GM19463 (cell line): ENCODE results near the gene AKAP13.

Experiments
- ATAC-seq: cut with Tn5 transposase; IDR thresholded peaks from one replicate; pipeline ENCODE4 v1.9.1; 2021; ENCODE audit warnings: mild to moderate bottlenecking, moderate library complexity; ENCODE audit not compliant: unreplicated experiment

Gene AKAP13

DNA sequence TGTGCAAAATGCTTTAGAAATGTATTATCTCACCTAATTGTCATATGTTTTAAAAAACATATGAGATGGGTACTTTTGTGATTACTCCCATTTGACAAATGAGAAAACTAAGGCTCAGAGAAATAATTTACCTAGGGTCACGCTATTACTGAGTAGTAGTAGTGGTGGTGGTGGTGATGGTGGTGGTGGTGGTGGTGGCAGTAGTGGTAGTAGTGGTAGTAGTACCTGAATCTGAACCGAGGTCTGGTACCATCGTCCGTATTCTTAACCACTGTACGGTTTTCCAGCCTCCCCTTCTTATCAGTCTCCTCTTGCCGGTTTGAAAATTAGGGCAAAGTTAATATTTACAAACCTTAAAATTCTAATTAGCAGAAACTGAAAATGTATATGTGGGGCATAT lies 311.9 kb downstream of the AKAP13 start:
- ATAC-seq: no peak

DNA sequence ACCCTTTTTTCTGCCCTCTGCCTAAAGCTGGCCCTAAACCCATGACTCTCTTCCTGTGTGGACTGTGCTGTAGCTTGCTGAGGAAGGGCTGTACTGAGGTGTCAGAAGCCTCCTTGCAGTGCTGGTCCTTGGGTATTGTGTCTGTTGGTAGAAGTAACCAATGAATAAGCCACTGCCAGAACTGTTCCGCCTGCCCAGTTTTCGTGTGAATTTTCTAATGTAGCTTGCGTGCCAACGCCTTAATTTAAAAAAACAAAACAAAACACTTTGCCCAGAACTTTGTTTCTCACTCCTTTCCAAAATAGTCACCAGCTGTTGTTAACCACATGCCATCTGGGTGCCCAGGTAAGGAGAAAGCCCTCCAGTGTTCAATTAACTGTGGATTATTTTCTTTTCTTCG lies 312.5 kb downstream of the AKAP13 start:
- peak; percentile 55 for ATAC-seq

DNA sequence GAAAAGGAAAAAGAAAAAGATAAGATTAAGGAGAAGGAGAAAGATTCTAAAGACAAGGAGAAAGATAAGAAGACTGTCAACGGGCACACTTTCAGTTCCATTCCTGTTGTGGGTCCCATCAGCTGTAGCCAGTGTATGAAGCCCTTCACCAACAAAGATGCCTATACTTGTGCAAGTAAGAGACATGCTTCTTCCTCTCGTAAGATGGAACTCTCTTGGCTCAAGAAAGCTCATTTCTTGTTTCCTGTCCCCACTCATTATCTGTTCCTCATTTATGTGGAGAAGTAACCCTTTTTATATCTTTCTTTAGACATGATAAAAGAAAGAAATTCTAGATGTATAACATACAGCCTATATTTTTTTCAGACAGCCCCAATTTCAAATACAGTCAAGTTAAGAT lies 312.9 kb downstream of the AKAP13 start:
- ATAC-seq: no peak

DNA sequence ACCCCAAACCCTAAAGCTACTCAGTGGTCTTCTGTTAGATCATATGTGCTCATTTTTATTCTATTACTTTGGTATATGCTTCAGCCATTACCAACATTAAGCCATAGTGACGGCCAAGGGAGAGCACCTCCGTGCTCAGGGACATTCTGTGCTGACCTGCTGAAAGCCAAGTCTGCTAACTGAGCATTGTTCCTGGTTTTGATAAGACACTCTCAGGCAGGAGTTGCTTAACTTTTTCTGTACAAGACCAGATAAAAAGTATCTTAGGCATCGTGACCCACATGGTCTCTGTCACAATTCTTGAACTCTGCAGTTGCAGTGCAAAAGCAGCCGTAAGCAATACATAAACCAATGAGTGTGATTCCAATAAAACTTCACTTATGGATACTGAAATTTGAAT lies 313.7 kb downstream of the AKAP13 start:
- no peak for ATAC-seq

DNA sequence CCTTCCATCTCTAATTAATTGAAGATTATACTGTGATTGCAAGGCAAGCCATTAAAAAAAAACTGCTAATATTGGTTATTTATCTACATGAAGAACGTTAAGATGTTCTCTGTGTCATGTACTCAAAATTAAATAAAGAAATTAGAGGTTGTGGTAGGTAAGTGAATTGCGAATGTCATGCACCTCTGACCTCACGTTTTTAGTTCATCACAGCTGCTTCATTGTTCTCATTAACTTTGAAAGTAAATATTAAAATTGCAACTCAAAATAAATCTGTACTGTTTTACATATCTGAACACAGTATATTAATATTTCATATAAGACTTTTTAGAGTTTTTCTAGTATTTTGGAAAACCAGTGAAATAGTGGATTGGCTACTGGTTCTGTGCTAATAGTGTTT lies 320.4 kb downstream of the AKAP13 start:
- no peak for ATAC-seq

DNA sequence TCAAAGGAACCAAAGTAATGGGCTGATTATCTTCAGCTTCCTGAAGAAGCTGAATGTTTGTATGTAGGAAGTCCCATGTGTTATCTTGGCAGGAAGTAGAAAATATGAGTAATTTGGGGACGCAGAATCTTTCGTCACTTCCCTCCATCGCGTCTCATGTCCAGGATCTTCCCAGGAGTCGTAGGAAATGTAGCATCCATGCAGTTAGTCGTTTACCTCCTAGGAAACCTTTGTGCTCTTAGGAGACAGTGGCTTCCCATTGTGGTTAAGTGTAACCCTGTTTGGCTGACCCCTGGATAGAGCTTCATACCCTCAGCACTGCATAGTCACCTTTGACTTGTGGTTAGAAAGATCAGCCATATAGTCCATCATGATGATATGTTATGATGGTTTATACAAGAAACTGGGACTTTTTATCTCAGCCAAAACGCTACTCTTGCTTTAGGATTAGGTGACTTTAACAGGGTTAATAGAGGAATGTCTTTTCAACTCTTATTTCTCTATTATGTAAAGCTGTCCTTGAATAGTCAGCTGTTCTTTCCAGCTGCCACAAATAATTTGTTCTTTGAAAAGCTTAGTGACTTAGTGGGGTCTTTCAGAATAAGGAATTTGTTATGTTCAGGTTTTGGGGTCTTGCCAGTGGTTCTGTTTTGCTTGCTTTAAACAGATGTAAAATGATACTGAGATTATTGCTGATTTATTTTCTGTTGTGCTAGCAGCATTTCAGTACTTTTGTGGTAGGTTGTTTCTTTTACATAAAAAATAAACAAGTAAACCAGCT lies 322.1 kb downstream of the AKAP13 start:
- ATAC-seq: no peak

DNA sequence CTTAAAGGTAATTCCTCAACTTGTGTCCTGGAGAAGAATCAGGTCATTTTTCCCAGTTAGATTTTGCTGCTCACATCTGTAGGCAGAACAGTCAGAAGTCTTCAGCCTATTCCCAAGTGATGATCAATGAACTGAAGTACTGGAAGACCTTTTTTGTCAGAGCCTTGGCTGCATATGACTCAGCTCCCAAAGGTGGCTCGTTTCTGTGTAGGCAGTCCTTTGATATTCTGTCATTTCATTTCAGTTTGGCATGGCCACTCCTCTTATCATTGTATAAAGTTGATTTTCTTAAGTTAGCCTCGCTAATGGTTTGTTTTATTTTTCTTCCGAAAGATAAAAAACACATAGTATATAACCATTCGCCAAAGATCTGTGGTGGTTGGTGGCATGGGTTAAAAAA lies 323.7 kb downstream of the AKAP13 start:
- ATAC-seq: no peak

DNA sequence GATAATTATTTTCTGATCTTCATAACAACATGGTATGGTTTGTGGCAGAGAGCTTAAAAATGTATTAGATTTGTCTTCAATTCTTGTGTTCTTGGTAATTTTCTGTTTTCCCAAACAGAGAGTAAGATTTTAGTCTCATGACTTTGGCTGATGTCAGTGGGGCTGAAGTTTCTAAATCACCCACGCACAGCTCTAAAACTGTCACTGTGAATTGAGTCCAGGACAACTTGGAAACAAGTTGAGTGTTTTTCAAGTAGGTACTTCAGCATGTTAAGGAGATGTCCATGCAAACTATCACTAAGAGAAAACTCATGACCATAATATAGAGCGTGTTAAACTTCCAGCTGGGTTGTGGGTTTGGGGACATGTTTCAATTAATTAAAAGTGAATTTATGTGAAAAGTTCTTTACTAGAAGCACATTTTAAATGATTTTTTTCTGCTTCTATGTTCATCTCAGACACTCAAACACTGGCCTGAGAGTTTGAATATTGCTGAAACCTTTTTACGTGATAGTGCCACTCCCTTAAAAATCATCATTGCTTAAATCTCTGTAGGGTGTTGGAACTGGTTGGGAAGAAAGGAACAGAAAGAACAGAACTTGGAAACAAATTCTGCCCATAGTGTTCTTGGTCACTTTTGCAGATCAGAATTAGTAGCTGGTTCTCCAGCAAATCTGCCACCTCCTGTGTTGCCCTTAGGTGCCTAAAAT lies 324.5 kb downstream of the AKAP13 start:
- ATAC-seq: no peak

DNA sequence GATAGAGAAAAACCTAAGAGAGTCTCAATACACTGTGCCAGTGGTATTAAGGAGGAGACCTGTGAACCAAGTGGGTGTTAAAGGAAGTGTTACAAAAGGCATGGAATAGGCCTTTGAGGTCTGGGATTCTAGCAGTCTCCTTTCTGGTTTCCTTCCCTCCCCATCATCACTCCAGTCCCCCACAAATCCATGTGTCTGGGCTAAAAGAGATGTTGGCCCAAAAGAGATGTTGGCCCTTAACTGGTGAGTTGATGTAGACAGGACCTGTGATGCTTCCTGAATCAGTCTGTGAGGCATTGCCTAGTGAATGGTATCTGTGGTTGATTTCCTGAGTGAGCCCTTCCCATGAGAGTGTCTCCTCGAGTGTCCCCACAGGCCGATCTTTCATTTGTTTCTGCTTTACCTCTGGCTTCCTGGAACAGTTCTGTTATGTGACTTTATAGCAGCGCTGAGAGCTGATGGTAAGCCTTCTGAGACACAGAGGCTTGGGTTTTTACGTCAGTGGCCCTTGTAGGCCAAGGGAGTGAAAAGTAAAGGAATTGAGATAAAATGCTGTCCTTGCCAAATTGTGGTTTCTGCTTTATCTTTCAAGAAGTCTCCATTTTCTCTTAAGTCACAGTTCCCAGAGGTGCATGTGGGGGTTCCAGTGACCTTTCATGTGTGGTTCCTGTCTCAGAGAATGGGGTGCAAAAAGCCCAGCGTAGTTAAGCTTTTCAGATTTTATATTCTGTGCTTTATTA lies 326.5 kb downstream of the AKAP13 start:
- peak; percentile 20 for ATAC-seq

DNA sequence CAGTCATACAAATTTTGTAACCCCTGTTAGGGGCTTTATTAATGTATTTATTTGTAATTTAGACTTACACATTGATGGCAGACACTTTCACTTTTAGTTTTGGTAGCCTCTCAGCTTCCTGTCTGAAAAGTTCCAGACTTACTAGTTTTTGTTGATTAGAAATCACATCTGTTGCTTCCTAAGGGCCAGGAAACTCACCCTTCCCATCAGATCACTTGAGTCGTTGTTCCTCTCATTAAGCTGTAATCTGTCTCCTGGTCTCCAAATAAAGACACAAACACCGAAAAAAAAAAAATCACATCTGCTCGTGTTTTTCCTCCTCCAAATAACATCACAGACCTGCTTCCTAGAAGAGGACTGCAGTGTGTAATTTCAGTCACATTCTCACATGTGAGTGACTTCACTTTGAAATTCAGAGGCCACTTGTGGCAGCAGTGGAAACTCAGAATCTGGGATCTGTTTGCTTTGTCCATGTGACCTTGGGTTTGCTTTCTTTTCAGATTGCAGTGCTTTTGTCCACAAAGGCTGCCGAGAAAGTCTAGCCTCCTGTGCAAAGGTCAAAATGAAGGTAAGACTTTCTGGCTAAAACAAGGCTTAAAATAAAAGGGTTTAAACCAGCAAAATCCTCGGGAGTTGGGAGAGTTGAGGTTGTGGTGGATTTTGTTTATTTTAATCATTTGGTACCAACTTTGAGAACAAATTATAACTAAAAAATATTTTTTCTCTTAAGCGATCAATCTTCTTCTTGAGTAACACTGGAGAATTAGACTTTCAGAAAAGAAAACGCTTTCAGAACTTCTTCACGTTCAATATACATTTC lies 327.3 kb downstream of the AKAP13 start:
- ATAC-seq: peak; percentile 10

DNA sequence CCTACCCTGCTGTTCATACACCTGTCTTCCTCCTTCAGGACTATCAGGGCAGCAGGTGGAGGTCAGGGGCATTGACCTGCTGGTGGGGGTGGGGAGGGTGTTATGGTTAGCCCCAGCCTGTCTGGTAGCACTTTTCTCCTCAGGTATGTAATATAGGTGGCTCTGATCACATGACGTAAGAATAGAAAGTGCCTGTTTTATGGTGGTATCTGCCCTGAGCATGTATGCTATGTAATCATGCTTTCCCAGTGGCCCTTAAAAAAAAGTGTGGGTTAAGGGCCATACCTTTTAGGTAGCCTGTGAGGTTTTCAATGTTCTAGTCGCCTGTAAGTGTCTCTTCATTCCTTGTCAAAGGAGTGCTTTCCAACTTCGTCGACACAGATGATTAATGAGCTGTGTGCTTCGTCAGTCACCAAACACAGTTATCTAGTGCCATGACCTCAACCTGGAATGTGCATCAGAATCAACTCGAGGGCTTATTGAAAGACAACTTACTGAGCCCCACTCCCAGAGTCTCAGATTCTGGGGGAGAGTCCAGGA lies 328.1 kb downstream of the AKAP13 start:
- no peak for ATAC-seq

DNA sequence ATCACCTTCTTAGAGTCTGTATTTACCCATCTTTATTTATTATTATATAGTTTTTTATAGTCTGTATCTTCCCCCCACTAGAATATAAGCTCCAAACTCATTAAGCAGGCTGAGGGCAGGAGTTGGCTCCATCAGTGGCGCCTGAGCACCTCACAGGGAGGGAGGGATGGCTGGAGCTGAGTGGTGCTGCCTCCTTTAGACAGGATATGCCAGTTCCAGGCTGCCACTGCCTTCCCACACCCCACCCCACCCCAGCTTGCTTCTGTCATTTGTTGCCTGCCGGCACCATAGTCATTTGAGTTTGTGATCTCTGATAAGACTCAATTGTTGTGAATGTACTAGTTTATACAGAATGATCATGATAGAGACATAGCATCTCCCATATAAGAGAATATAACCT lies 328.8 kb downstream of the AKAP13 start:
- no peak for ATAC-seq

DNA sequence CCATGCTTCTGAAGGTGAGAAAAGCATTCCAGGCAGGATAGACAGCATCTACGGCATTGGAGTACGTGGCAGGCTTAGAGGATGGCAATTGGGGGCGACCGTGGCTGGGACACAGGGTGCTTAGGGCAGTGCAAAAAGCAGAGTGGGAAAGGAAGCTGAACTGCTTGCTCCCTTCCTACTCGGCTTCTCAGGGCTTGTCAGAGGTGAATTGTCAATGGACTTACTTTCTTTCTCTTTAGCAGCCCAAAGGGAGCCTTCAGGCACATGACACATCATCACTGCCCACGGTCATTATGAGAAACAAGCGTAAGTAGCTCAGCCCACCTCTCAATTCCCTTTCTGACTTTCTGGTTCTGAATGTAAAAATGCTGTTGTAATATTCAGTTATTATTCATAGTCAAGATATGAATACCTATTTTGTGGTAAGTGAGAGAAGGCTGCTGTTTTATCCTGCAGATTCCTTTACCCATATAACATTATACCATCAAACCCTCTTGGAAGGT lies 330.0 kb downstream of the AKAP13 start:
- peak; percentile 56 for ATAC-seq

DNA sequence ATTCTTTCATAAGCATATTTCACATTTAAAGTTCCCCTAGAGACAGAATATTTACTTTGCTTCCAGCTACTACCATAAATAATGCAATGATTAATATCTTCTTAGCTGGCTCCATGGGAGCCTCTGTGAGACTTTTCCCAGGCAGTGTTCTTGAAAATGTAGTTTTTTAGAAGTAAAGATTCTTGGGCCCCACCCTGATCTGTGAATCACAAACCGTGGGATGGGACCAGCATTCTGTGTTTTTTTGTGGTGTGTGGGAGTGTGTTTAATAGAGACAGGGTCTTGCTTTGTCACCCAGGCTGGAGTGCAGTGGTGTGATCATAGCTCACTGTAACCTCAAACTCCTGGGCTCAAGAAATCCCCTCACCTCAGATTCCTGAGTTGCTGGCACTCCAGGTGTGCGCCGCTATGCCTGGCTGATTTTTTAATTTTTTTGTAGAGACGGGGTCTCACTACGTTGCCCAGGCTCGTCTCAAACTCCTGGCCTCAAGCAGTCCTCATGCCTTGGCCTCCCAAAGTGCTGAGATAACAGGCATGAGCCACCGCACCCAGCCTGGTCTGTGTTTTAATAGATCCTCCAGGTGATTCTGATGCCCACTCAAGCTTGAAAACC lies 331.3 kb downstream of the AKAP13 start:
- no peak for ATAC-seq

DNA sequence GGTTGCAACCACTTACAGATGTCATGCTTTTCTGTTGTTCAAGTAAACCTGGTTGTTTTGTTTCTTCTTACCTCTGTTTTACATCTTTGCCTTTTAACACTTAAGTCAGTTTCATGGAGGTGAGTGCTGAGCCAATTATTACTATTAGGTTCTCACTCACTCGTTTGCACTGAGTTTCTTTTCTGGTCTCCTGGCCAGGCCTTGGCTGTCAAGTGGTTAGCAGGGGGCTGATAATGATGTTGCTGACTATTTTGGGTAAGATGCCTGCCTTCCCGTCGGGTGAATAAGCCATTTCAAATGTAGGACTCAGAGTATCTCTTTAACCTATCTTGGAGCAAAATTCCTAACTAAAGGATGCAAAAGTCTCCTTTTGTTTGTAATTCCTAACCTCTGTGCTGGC lies 335.9 kb downstream of the AKAP13 start:
- ATAC-seq: no peak

DNA sequence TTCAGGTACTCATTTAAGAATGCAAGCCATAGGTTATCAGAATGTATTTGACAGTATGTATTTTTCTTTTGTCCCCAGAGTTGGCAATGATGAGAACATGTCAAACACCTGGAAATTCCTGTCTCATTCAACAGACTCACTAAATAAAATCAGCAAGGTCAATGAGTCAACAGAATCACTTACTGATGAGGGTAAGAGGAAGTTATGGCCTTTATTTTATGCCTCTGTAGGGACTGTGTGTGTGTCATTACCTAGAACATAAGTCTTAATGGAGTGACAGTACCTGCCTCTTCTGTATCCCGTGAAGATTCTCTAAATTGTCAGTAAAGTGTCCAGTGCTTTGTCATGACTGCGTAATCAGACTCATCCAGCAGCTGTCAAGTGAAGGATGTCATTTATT lies 336.8 kb downstream of the AKAP13 start:
- ATAC-seq: no peak

DNA sequence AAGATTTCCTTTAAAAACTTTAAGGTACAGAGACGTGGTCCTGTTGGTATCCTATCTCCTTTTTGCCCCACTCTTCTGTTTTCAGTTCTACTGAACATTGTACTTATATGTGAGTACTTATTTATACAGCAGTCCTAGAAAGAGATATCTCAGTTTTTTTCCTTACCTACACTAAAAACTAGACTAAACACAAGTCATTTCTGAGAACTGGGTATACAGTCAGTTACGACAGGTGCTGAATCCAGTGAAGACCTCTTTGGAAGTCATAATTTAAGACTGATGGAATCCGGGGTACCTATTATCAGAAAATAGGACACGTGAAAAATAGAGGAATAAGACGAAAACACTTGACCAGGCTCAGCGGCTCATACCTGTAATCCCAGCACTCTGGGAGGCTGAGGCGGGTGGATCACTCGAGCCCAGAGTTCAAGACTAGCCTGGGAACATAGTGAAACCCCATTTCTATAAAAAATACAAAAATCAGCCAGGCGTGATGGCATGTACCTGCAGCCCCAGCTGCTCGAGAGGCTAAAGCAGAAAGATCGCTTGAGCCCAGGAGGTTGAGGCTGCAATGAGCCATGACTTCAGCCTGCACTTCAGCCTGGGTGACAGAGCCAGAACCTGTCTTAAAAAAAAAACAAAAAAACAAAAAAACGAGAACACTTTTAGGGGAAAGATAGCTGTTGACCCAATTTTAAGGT lies 338.0 kb downstream of the AKAP13 start:
- peak; percentile 72 for ATAC-seq

DNA sequence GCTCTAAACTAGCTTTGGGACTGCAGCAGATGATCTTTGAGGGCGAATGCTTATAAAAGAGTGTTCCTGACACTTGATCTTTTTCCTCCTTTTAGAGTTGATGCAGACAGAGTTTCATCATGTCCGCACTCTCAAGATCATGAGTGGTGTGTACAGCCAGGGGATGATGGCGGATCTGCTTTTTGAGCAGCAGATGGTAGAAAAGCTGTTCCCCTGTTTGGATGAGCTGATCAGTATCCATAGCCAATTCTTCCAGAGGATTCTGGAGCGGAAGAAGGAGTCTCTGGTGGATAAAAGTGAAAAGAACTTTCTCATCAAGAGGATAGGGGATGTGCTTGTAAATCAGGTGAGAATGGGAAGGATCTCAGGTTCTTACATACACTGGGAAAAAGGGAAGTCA lies 338.6 kb downstream of the AKAP13 start:
- no peak for ATAC-seq

DNA sequence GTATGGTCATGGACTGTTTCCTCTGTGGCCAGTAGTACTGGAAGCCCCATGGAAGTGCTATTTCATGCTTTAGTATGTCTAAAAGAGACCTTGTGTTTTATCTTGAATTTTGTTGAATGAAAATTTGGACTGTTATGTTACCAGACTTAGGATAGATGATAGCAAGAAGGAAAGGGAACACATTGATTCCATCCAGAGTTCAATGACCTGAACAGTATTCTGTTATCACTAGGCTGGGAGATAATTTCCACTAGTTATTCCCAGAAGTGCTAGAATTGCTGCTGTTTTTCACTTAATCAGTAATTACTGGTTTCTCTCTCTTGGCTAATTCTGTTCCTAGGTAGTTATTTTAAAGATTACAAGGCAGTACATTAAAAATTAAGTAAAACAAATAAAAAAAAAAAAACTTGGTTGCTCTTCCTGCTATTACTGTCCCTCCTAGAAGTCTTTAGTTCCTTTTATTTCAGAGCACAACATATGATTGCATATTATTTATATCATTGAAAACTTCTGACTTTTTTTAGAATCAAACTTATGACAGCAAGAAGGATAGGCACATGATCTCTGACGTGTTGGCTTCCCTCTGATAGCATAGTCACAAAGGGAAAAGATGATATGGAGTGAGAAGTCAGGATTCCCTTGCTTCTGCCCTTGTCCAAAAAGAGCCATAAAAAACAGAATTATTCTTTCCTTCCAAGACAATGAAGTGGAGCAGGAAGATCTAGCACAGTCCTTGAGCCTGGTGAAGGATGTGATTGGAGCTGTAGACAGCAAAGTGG lies 342.2 kb downstream of the AKAP13 start:
- no peak for ATAC-seq
